Measurements from ENCODE around the gene MYOZ1. TPM values are rescaled to one million over a fixed set of nuclear protein-coding genes. Genes with fewer than 3 reads are reported as not detected.
A peak's percentile ranks its signal among the peaks of the same experiment; 100 is the strongest.

MYOZ1 gene
- total and polyA plus RNA-seq, 8 donors, result 0.18 to 1.3 (median 0.70) TPM; not detected in 4

GRCh38 chr10:73635781-73636180, 5.5 kb downstream of the MYOZ1 start:
- H3K9me3 ChIP-seq, result no peaks in the 10 kb centered on the region
- WGBS, 5 donors, result 47 to 62% (median 58%) methylated on average over 1 of the region's 1 CpG
- intact Hi-C loops (cut with DNase I; ENCODE audit: low total_unique reads), result no loop called here
- no peak for DNase-seq
- H3K27me3 ChIP-seq, result no peaks in the 10 kb centered on the region
- H3K4me3 ChIP-seq, result no peak overlapping the region
- TF ChIP-seq CTCF (IDR thresholded peaks at IDR 0.05) (no peak), POLR2A (IDR thresholded peaks at IDR 0.05) (no peak)
- H3K4me1 ChIP-seq, result no peaks in the 10 kb centered on the region
- H3K36me3 ChIP-seq, result no peaks in the 10 kb centered on the region
- no peak overlapping the region for H3K27ac ChIP-seq

- H3K4me3 ChIP-seq, result no peak overlapping the region
- H3K36me3 ChIP-seq, result no peaks in the 10 kb centered on the region
- TF ChIP-seq CTCF (IDR thresholded peaks at IDR 0.05) (no peak), POLR2AphosphoS5 (IDR thresholded peaks at IDR 0.05) (no peak), POLR2A (IDR thresholded peaks at IDR 0.05) (no peak), EP300 (IDR thresholded peaks at IDR 0.05) (no peak)
- no peak for DNase-seq
- no peaks in the 10 kb centered on the region for H3K4me1 ChIP-seq
- H3K27me3 ChIP-seq, result no peaks in the 10 kb centered on the region
- WGBS, 5 donors, result 70 to 73% (median 72%) methylated on average over 4 to 5 of the region's 5 CpGs
- H3K27ac ChIP-seq, result no peak overlapping the region
- H3K9me3 ChIP-seq, result no peaks in the 10 kb centered on the region
- intact Hi-C loops (cut with DNase I; ENCODE audit: low total_unique reads), result no loop called here
Measured at GRCh38 chr10:73634421-73634820, 6.9 kb downstream of the MYOZ1 start.

- Histone ChIP-seq H3K27ac (no peak overlapping the region), H3K27me3 (no peaks in the 10 kb centered on the region), H3K9me3 (no peaks in the 10 kb centered on the region), H3K4me3 (no peak overlapping the region), H3K4me1 (peaks cover 8 to 20% (median 15%) of the 10 kb centered on the region in 4 donors), H3K36me3 (no peaks in the 10 kb centered on the region)
- 85 to 98% (median 97%) methylated on average over 5 of the region's 5 CpGs for WGBS, 5 donors
- intact Hi-C loops (cut with DNase I; ENCODE audit: low total_unique reads), result no loop called here
- TF ChIP-seq CTCF (IDR thresholded peaks at IDR 0.05) (no peak), EP300 (IDR thresholded peaks at IDR 0.05) (no peak), POLR2A (IDR thresholded peaks at IDR 0.05) (no peak), POLR2AphosphoS5 (IDR thresholded peaks at IDR 0.05) (no peak)
- no peak for DNase-seq
Measured at GRCh38 chr10:73629165-73629564, 12.1 kb downstream of the MYOZ1 start.

- Histone ChIP-seq H3K36me3 (no peaks in the 10 kb centered on the region), H3K9me3 (no peaks in the 10 kb centered on the region), H3K27me3 (no peaks in the 10 kb centered on the region), H3K4me1 (peaks cover 8 to 21% (median 15%) of the 10 kb centered on the region in 4 donors), H3K27ac (no peak overlapping the region), H3K4me3 (no peak overlapping the region)
- intact Hi-C loops (cut with DNase I; ENCODE audit: low total_unique reads), result no loop called here
- peak in 1 of 2 donors; percentile 36 for DNase-seq
- TF ChIP-seq POLR2A (IDR thresholded peaks at IDR 0.05) (no peak), CTCF (IDR thresholded peaks at IDR 0.05) (no peak), EP300 (IDR thresholded peaks at IDR 0.05) (no peak), POLR2AphosphoS5 (IDR thresholded peaks at IDR 0.05) (no peak)
- 67 to 76% (median 70%) methylated on average over 7 of the region's 7 CpGs for WGBS, 5 donors
Measured at GRCh38 chr10:73628405-73628804, 12.9 kb downstream of the MYOZ1 start.

Measured in stomach (tissue), 9 donors.